SW480 (cell line): ENCODE measurements around the gene OSBPL2.

Experiments used
- DNase-seq: peaks from one replicate; pipeline ENCODE4 v3.0.0-alpha.2; 2016; ENCODE audit warnings: low spot score

Gene OSBPL2

GRCh38 chr20:62235777-62236157 lies 2.6 kb upstream of the OSBPL2 start:
- DNase-seq, result no peak

GRCh38 chr20:62236200-62236599 lies 2.1 kb upstream of the OSBPL2 start:
- no peak for DNase-seq

DNA sequence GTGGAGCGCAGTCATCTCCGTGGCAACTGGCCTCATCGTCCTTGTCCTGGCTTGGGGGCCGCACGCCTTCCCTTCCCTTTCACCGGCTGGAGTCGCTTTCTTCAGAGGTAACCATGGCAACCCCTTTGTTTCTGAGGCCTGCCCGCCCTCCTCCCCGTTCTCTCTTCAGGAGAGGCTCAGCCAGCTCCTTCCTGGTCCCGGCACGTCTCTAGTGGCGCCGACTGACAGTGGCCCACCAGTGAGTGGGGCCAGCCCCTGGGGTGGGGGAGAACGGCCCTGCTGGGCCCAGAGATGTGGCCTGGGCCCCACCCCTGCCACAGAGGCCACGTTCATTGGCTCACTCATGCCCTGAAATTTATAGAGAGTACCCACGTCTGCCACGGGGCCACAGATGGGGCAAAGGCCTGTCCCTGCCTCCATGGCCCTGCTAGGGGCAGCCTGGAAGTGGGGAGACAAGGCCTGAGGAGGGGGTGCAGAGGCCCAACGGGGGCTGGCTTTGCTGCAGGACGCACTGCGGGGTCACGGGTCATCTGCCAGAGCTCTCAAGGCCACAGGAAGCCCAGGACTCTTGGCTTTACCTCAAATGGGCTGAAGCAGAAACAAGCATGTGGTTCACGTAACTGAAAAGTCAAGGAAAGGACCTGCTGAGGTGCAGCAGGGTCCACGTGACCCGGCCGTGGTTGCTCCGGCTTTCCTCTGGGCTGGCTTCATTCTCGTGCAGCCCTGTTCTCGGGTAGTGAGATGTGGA lies 1.4 kb upstream of the OSBPL2 start:
- no peak for DNase-seq

GRCh38 chr20:62237514-62237800 lies 864 bp upstream of the OSBPL2 start:
- no peak for DNase-seq

- DNase-seq, result peak; percentile 67
Measured at GRCh38 chr20:62238569-62239277, 402 bp downstream of the OSBPL2 start.

DNA sequence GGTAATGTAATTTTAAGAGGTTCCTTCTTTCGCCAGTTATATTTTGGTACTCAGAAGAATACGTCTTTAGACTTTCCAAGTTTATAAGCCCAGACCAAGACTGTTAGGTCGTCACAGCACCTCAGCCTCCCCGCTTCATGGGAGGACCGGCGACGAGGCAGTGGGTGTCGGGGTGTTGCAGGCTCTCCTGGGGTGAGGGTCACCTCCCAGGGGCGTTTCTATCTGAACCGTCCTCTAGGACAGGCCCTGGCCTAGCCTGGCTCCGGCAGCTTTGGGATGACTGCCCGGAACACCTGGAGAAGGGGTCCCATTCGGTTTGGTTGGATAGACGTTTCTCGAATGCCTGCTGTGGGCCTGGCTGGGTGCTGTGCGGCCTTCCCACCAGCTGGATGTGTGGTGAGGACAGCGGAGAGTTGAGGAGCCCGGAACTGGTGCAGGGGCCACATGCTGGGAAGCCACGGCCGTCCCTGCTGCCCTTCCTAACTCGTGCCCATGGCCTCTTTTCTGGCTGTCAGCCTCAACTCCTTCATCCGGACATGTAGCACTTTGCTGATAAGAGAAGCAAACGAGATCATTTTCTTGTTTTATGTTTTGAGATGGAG lies 1.1 kb downstream of the OSBPL2 start:
- DNase-seq, result no peak

DNA sequence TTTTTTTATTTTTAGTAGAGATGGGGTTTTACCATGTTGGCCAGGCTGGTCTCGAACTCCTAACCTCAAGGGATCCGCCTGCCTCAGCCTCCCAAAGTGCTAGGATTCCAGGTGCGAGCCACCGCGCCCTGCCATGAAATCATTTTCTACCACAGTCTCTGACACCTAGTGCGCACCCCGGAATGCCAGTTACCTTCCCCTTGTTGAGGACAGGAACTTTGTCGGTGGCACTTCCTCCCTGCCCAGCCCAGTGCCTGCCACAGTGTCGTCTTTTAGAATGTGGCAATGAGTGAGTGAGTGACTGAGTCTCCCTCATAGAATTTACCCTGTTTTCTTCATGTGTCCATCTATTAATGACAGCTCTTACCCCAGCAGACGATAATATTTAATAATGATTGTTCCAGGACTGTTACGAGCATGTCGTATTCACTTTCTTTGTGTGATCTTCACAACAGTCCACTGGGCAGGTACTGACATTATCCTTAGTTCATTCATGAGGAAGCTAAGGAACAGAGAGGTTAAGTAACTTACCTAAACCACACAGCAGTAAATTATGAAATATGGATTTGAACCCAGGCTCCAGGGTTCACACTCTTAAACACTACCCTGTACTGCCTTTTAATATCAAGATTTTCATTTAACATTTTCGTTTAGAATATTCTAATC lies 1.8 kb downstream of the OSBPL2 start:
- DNase-seq, result no peak

- no peak for DNase-seq
Measured at GRCh38 chr20:62241506-62241905, 3.2 kb downstream of the OSBPL2 start.

DNA sequence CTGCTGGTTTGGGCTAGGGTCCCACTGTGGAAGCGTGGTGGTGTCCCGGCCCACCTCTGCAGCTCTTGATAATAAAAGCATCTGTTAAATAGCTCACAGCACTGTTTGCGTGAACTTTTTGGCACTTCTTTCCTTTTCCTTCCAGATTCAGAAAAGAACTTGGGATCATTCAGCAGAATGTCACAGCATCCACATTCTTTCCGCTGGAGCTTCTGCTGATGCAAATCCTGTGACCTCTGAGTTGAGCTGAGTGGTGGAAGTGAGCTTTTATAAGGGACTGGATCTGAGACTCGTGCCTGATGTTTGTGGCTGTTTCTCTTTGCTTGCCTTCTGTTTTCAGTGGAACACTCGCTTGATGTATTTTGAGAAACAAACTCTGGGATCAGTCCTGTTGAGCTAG lies 3.9 kb downstream of the OSBPL2 start:
- DNase-seq, result no peak

GRCh38 chr20:62243106-62243505 lies 4.8 kb downstream of the OSBPL2 start:
- no peak for DNase-seq

- no peak for DNase-seq
Measured at GRCh38 chr20:62243906-62244515, 5.7 kb downstream of the OSBPL2 start.

- DNase-seq, result no peak
Measured at GRCh38 chr20:62244644-62245108, 6.4 kb downstream of the OSBPL2 start.

DNA sequence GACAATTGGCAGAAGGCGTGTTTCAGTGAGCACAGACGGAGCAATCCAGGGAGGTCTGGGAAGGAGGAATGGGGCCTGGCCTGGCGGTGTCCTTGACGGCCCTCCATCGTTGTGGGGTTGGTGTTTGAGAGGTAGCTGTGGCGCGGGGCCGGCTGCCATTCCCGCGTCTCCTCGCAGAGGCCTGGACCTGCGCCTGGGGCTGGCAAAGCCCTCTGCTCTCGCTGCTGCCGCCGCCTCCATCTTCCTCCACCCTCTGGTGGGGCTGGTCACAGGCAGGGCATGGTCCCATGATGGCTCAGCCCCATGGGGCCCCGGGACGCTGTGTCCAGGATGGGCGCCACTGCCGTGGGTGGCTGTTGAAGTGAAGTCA lies 7.6 kb downstream of the OSBPL2 start:
- no peak for DNase-seq

DNA sequence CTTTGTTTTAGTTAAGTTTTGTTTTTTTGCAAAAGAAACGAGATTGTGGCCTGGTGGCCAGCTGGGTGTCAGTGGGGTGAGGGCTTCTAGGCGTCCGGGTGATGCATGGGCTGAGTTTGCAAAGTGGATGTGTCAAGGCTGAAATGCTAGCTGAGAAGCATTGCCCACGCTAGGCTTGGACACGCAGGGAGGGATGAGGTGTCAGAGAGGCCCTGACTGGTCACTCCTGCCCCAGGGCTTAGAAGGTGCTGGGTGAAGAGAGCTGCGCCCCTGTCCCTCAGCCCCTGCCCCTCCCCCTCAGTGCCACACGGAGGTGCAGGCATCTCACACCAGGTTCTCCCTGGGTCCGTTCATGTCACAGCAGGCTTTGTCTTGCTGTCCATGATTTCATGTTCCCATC lies 8.1 kb downstream of the OSBPL2 start:
- no peak for DNase-seq

GRCh38 chr20:62246872-62247652 lies 8.7 kb downstream of the OSBPL2 start:
- no peak for DNase-seq

- DNase-seq, result no peak
Measured at GRCh38 chr20:62248890-62249560, 10.7 kb downstream of the OSBPL2 start.

- peak; percentile 21 for DNase-seq
Measured at GRCh38 chr20:62252342-62252966, 14.1 kb downstream of the OSBPL2 start.

- DNase-seq, result no peak
Measured at GRCh38 chr20:62253398-62253797, 15.1 kb downstream of the OSBPL2 start.

GRCh38 chr20:62254021-62254724 lies 15.9 kb downstream of the OSBPL2 start:
- DNase-seq, result peak; percentile 21

DNA sequence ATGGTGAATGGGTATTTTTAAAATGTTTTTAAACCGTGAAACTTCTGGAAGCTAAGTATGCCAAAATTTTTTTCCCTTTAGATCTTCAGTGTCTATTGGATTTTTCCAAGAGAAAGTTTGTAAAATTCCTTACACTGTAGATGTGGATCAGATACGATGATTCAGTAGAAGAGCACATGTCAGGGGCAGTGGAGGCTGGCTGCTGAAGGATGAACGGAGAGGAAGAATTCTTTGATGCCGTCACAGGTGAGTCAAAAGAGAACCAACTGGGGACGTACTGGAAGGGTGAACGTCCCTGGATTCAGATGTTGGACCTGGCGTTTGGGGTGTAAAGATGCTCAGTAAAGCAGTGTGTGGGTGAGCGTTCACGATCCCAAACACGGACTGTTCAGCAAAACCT lies 17.7 kb downstream of the OSBPL2 start:
- DNase-seq, result no peak
